Trophoblast cell (in vitro differentiated cells and primary cell): ENCODE measurements around the gene TTLL11.

Source experiments
- DNase-seq, 2 donors: peaks; one replicate each; pipeline ENCODE4 v3.0.0-alpha.2; 2016
- H2AFZ ChIP-seq: 2 replicates; pipeline ENCODE4 v1.6.1; 2013; ENCODE audit warnings: low read length, moderate library complexity, mild to moderate bottlenecking; ENCODE audit not compliant: insufficient read depth, poor library complexity
- H2AK5ac ChIP-seq: 2 replicates; pipeline ENCODE4 v1.6.1; 2013; ENCODE audit warnings: mild to moderate bottlenecking, low read length
- H2BK120ac ChIP-seq: 2 replicates; pipeline ENCODE4 v1.6.1; 2013; ENCODE audit warnings: low read length, mild to moderate bottlenecking, moderate library complexity; ENCODE audit not compliant: insufficient read depth, poor library complexity
- H2BK12ac ChIP-seq: 2 replicates; pipeline ENCODE4 v1.6.1; 2013; ENCODE audit warnings: mild to moderate bottlenecking, low read length, moderate library complexity
- H2BK5ac ChIP-seq: 2 replicates; pipeline ENCODE4 v1.6.1; 2013; ENCODE audit warnings: low read length, low read depth, moderate library complexity, mild to moderate bottlenecking; ENCODE audit not compliant: poor library complexity
- H3K14ac ChIP-seq: 2 replicates; pipeline ENCODE4 v1.6.1; 2013; ENCODE audit warnings: mild to moderate bottlenecking, low read length
- H3K18ac ChIP-seq: 2 replicates; pipeline ENCODE4 v1.6.1; 2013; ENCODE audit warnings: mild to moderate bottlenecking, low read length
- H3K23ac ChIP-seq: 2 replicates; pipeline ENCODE4 v1.6.1; 2013; ENCODE audit warnings: low read length
- H3K27ac ChIP-seq: 2 replicates; pipeline ENCODE4 v1.5.1; 2013; ENCODE audit warnings: low read depth, mild to moderate bottlenecking, inconsistent platforms, low read length, moderate library complexity
- H3K27me3 ChIP-seq: 2 replicates; pipeline ENCODE4 v1.6.1; 2013; ENCODE audit warnings: inconsistent platforms, mild to moderate bottlenecking, low read length, moderate library complexity; ENCODE audit not compliant: insufficient read depth
- H3K36me3 ChIP-seq, 2 experiments: 1 replicate in 1 of 2; 2 replicates in 1 of 2; pipeline ENCODE4 v1.6.1; 2013; ENCODE audit warnings: low read length in 2 of 2, mild to moderate bottlenecking in 2 of 2, moderate library complexity in 1 of 2; ENCODE audit not compliant: insufficient read depth in 2 of 2, control insufficient read depth in 1 of 2
- H3K4ac ChIP-seq: 2 replicates; pipeline ENCODE4 v1.6.1; 2013; ENCODE audit warnings: low read depth, mild to moderate bottlenecking, low read length, moderate library complexity
- H3K4me1 ChIP-seq, 2 experiments: 1 replicate in 1 of 2; 2 replicates in 1 of 2; pipeline ENCODE4 v1.6.1; 2013; ENCODE audit warnings: low read length in 2 of 2, mild to moderate bottlenecking in 2 of 2, moderate library complexity in 1 of 2; ENCODE audit not compliant: insufficient read depth in 2 of 2, control insufficient read depth in 1 of 2
- H3K4me2 ChIP-seq: 2 replicates; pipeline ENCODE4 v1.6.1; 2013; ENCODE audit warnings: inconsistent platforms, mild to moderate bottlenecking, low read length, moderate library complexity
- H3K4me3 ChIP-seq: 2 replicates; pipeline ENCODE4 v1.5.1; 2013; ENCODE audit warnings: mild to moderate bottlenecking, low read depth, low read length, inconsistent platforms
- H3K79me1 ChIP-seq: one replicate; pipeline ENCODE4 v1.6.1; 2013; ENCODE audit warnings: low read length
- H3K79me2 ChIP-seq: 2 replicates; pipeline ENCODE4 v1.6.1; 2013; ENCODE audit warnings: low read length, mild to moderate bottlenecking; ENCODE audit not compliant: control insufficient read depth, insufficient read depth, poor library complexity
- H3K9ac ChIP-seq: 2 replicates; pipeline ENCODE4 v1.6.1; 2013; ENCODE audit warnings: mild to moderate bottlenecking, low read length
- H3K9me3 ChIP-seq: 2 replicates; pipeline ENCODE4 v1.6.1; 2013; ENCODE audit warnings: low read depth, mild to moderate bottlenecking, control low read depth, inconsistent platforms, low read length; ENCODE audit not compliant: insufficient read depth
- H4K12ac ChIP-seq: 2 replicates; pipeline ENCODE4 v1.6.1; 2013; ENCODE audit warnings: low read depth, mild to moderate bottlenecking, low read length, moderate library complexity
- H4K8ac ChIP-seq: 2 replicates; pipeline ENCODE4 v1.6.1; 2013; ENCODE audit warnings: low read depth, mild to moderate bottlenecking, low read length, moderate library complexity
- H4K91ac ChIP-seq: one replicate; pipeline ENCODE4 v1.6.1; 2013; ENCODE audit warnings: low read depth, mild to moderate bottlenecking, low read length, moderate library complexity
- WGBS: extraction: QIAGEN DNeasy Blood & Tissue Kit; methylation state at CpG from one replicate; pipeline ENCODE4 v1.1.7; 2013; ENCODE audit warnings: missing lambda C conversion rate; ENCODE audit not compliant: insufficient read length, insufficient coverage; ENCODE audit errors: extremely low coverage; 5-methylcytosine and 5-hydroxymethylcytosine counted together

The TTLL11 gene

GRCh38 chr9:122053567-122054350 is 39.3 kb downstream of the TTLL11 start:
- Histone ChIP-seq H3K4ac (no peak overlapping the region), H3K4me3 (no peak overlapping the region), H3K79me2 (no peaks in the 10 kb centered on the region), H2BK12ac (no peak overlapping the region), H3K36me3 (no peaks in the 10 kb centered on the region), H3K27ac (no peak overlapping the region), H3K9me3 (no peaks in the 10 kb centered on the region), H3K27me3 (no peaks in the 10 kb centered on the region), H3K18ac (no peak overlapping the region), H3K9ac (no peak overlapping the region), H3K23ac (no peak overlapping the region), H2AK5ac (no peak overlapping the region), H3K4me2 (no peak overlapping the region), H2BK120ac (no peak overlapping the region), H2BK5ac (no peak overlapping the region), H4K8ac (no peak overlapping the region), H2AFZ (no peak overlapping the region), H3K4me1 (no peaks in the 10 kb centered on the region), H4K12ac (no peak overlapping the region), H4K91ac (no peak overlapping the region), H3K14ac (no peak overlapping the region), H3K79me1 (no peaks in the 10 kb centered on the region)
- no peak for DNase-seq
- no CpG with 5 or more reads among the region's 19 CpGs for WGBS

GRCh38 chr9:122053064-122053463 is 40.0 kb downstream of the TTLL11 start:
- no peak for DNase-seq
- Histone ChIP-seq H4K8ac (no peak overlapping the region), H4K91ac (no peak overlapping the region), H3K36me3 (no peaks in the 10 kb centered on the region), H3K18ac (no peak overlapping the region), H3K79me1 (no peaks in the 10 kb centered on the region), H3K14ac (no peak overlapping the region), H2AK5ac (no peak overlapping the region), H2BK120ac (no peak overlapping the region), H3K4me3 (no peak overlapping the region), H3K23ac (no peak overlapping the region), H3K4me2 (no peak overlapping the region), H3K9ac (no peak overlapping the region), H2BK12ac (no peak overlapping the region), H3K79me2 (no peaks in the 10 kb centered on the region), H3K4me1 (no peaks in the 10 kb centered on the region), H2BK5ac (no peak overlapping the region), H2AFZ (no peak overlapping the region), H3K27ac (no peak overlapping the region), H3K27me3 (no peaks in the 10 kb centered on the region), H3K9me3 (no peaks in the 10 kb centered on the region), H4K12ac (no peak overlapping the region), H3K4ac (no peak overlapping the region)
- WGBS, result no CpG with 5 or more reads among the region's 10 CpGs

- Histone ChIP-seq H2BK12ac (no peak overlapping the region), H3K36me3 (no peaks in the 10 kb centered on the region), H3K4ac (no peak overlapping the region), H2AK5ac (no peak overlapping the region), H3K4me2 (no peak overlapping the region), H4K12ac (no peak overlapping the region), H3K79me2 (no peaks in the 10 kb centered on the region), H3K27ac (no peak overlapping the region), H3K9me3 (no peaks in the 10 kb centered on the region), H2AFZ (no peak overlapping the region), H3K4me3 (no peak overlapping the region), H4K91ac (no peak overlapping the region), H3K27me3 (no peaks in the 10 kb centered on the region), H2BK5ac (no peak overlapping the region), H3K9ac (no peak overlapping the region), H3K23ac (no peak overlapping the region), H3K18ac (no peak overlapping the region), H3K79me1 (no peaks in the 10 kb centered on the region), H3K4me1 (no peaks in the 10 kb centered on the region), H3K14ac (no peak overlapping the region), H2BK120ac (no peak overlapping the region), H4K8ac (no peak overlapping the region)
- no peak for DNase-seq
- WGBS, result no CpG with 5 or more reads among the region's 7 CpGs
These were observed 41.5 kb downstream of the TTLL11 start for GRCh38 chr9:122051351-122052321.

GRCh38 chr9:122050167-122050566 is 42.9 kb downstream of the TTLL11 start:
- H3K36me3 ChIP-seq, result no peaks in the 10 kb centered on the region
- no peaks in the 10 kb centered on the region for H3K79me1 ChIP-seq
- H3K9ac ChIP-seq, result no peak overlapping the region
- H3K27me3 ChIP-seq, result no peaks in the 10 kb centered on the region
- no peaks in the 10 kb centered on the region for H3K79me2 ChIP-seq
- H3K4me1 ChIP-seq, result no peaks in the 10 kb centered on the region
- H4K91ac ChIP-seq, result no peak overlapping the region
- H2BK120ac ChIP-seq, result no peak overlapping the region
- H3K9me3 ChIP-seq, result no peaks in the 10 kb centered on the region
- H3K18ac ChIP-seq, result no peak overlapping the region
- H3K23ac ChIP-seq, result no peak overlapping the region
- DNase-seq, result no peak
- no peak overlapping the region for H2BK12ac ChIP-seq
- H2AFZ ChIP-seq, result no peak overlapping the region
- H3K27ac ChIP-seq, result no peak overlapping the region
- H2AK5ac ChIP-seq, result no peak overlapping the region
- no peak overlapping the region for H4K8ac ChIP-seq
- no CpG with 5 or more reads among the region's 7 CpGs for WGBS
- no peak overlapping the region for H3K4ac ChIP-seq
- H2BK5ac ChIP-seq, result no peak overlapping the region
- no peak overlapping the region for H3K4me2 ChIP-seq
- H4K12ac ChIP-seq, result no peak overlapping the region
- no peak overlapping the region for H3K4me3 ChIP-seq
- no peak overlapping the region for H3K14ac ChIP-seq
